Sciatic nerve (tissue), 2 donors: ENCODE data around the gene STAC. TPM values are rescaled to one million over a fixed set of nuclear protein-coding genes. Genes with fewer than 3 reads are reported as not detected.
A peak's percentile ranks its signal among the peaks of the same experiment; 100 is the strongest.
"Not testable (repeated sequence)": the region's sequence is repeated elsewhere in the genome, so short reads cannot be mapped to it uniquely, and the experiment has no call there.

Source experiments
- ATAC-seq: fragments of 200-7000 bp; cut with Tn5 transposase; one replicate; pipeline ENCODE4 v1.9.1; 2020; ENCODE audit warnings: mild to moderate bottlenecking, moderate library complexity
- DNase-seq: peaks from one replicate; pipeline ENCODE4 v3.0.0-alpha.2; 2020; ENCODE audit warnings: low spot score
- intact Hi-C: fragments of 100-400 bp; cut with DNase I; formaldehyde crosslinking; loops from one replicate; pipeline ENCODE4 v1.14.2; 2022
- total RNA-seq: library from RNA; stranded (reverse); fragmentation: NEBNext Ultra II Directional; extraction: Animal tissue kit (Norgen Biotek cat#: 25700); gene quantifications from one replicate; pipeline ENCODE4 v1.2.1, GENCODE V29; 2021
- donor health status: DM: no; HTN: no; CAD: no.
- donor health status: DM: no; HTN: no; CAD: no.

STAC gene
- total RNA-seq, 1 donor from 2014 or later = 4.4 TPM

DNA sequence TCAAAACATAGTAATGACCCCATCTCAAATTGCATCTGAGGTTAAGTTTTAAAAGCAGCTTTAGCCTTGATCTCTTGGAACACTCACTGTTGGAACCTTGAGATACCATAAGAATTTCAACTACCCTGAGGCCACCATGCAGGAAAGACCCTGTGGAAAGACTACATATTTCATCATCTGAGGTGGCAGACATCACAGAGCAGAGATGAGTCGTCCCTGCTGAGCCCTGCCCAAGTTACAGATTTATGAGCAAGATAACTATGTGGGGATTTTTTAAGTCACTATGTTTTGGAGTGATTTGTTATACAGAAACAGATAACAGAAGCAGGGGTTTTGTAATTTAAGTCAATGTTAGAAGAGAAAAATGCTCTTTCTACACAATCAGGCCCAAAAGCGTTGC is 168.4 kb downstream of the STAC start:
- DNase-seq = no peak
- no peak for ATAC-seq
- intact Hi-C loops = no loop called here

DNA sequence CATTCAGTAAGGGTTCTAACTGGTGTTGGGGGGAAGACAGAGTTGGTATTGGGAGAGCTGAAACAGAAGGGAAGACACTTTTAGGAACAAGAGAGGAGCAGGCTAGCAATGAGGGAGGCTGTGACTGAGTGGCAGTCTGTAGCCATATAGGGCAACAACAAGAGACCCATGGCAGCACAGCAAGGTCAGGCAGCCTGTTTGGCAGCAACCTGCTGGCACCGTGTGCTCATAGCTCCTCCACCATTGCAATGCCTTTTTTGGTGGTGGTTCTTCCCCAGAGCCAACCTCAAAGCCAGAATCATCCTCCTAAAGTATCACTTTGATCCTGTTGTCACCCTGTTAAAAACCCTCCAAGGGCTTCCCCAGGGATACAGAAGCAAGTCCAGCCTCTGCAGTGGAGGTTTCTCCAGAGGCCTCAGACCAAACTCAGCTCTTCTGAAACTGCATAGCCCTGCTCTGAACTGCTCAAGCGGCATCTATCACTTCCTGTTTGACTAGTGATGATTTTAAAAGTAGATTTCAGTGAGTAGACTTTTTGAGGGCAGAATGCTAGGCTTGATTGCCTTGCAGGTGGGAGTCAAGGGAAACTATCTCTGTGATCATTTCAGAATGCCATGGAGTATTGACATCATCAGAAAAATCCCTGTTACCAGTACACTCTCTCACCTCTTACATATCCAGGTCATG is 176.9 kb downstream of the STAC start:
- ATAC-seq (no peak), DNase-seq (no peak)
- intact Hi-C loops = no loop called here

DNA sequence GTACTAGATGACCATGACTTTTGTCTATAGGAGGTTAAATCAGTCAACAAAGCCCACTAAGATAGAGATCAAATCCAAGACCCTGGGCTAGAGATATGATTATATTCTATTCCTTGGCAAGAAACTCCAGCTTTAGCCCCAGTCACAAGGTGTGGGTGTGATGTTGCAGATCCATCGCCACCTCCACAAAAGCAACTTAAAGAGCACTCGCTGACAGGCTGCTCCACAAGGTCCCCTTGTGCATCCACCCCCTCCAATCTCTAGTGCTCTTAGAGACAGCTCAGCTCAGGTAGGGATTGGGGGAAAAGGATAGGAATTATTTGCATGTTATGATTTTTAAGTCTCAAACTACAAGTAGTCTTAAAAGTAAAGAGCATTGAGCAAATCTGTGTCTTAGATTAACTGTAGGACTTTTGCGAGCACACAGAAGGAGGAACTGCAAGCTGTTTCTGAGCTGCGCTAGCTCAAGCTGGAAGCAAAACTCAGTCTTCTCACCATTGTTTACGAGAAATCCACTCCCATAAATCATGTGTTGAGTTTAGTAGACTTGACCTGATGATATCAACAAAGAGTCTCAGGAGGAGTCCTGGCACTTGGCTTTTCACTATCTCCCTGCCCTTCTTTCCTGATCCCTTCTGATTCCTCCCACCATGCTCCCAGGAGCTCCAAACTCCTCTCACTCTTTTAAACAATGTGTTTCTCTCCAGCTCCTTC is 177.6 kb downstream of the STAC start:
- intact Hi-C loops = no loop called here
- ATAC-seq (no peak), DNase-seq (no peak)

DNA sequence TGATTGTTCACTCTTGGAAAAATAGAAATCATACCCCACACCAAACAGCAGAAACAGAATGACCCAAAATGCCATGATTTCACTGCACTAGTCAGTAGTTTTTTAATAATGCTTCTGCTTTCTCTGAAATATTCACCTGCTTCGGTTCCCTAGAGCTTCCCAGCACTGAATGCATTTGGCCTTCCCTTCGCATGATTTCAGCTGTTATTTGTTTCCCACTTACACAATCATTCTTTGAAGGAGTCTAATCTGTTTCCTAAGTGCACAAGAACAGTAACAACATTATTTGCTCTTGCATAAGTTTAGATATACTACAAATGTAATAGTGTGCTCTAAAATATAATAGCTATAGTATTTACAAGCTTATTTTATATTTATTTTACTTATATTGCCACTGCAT is 178.7 kb downstream of the STAC start:
- no peak for DNase-seq
- ATAC-seq = no peak
- intact Hi-C loops = no loop called here

DNA sequence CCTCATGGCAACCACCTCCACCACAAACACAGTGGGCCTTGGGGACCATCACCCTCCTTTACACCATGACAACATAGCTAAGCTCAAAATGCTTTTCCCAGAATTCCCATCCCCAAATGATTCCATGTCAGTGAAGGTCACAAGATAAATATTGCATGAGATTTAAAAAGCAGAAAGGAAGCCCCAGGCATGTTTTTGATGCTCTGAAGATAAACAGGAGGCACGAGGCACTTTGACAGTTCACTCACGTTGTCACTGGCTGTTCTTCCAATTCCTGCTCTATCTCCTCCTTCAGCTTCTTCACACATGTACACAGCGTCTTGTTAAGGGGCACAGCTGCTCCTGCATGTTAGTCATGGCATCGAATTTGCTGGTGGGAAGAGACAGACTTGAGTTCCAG is 180.4 kb downstream of the STAC start:
- intact Hi-C loops = no loop called here
- DNase-seq = no peak
- ATAC-seq = no peak

DNA sequence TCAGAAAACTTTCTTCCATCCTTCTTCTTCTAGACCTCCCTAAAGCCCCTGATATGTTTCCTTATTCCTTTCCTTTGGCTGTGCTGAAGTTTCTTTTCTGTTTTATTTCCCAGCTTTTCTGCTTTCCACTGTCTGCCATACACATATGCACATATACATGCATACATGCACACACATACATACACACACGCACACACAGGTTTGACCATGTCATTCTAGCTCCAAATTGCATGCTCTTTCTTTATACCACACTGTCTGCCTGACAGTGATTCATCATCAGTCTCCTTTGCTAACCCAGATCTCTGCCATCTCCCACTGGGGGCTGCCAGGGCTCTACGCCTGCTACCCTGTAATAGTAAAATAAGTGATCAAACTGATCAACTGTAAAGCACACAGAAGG is 181.3 kb downstream of the STAC start:
- intact Hi-C loops = no loop called here
- DNase-seq = no peak
- ATAC-seq = no peak

DNA sequence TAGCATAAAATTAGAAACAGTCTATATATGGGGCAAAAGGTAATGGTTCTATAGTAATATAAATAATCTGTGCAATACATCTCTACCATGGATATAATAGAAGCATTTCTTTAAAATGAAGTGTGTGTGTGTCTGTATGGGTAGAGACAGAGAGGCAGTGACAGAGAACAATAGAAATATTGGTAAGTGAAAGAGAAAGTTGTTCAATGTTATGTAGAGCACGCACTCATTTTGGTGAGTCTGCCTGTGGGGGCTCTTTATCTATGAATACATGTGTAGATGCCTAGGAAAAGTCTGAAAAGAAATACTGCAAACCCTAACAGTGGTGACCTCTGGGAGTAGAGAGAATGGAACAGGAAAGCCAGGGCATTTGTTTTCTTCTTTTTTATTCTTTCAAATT is 182.6 kb downstream of the STAC start:
- intact Hi-C loops = no loop called here
- DNase-seq (no peak), ATAC-seq (no peak)

DNA sequence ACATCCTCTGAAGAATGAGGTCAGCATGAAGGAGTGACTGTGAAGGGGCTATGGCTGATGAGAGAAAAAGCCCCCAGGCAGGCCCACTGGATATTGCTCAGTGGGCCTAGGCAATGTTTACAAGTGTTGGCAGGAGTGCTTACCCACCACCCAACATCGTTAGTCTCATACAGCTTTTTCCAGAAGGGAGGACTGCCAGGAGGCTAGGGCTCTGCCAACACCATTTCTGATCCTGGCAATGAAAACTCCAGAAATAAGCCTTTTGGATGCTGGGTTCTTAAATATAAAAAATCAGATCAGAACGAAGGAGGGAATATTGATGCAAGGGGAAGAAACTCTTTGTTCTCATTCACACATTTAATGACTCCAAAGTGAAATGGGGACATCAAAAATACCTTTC is 194.9 kb downstream of the STAC start:
- DNase-seq = no peak
- ATAC-seq = no peak
- intact Hi-C loops = no loop called here

DNA sequence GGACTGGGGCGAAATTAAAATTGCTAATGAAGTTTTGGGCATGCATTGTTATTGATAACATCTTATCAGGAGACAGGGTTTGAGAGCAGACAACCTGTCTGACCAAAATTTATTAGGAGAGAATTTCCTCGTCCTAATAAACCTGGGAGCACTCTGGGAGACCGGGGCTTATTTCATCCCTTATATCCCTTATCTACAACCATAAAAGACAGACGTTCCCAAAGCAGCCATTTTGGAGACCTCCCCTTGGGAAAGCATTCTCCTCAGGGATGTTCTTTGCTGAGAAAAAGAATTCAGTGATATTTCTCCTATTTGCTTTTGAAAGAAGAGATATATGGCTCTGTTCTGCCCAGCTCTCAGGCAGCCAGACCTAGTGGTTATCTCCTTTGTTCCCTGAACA is 198.1 kb downstream of the STAC start:
- ATAC-seq, DNase-seq, intact Hi-C loops: not testable (repeated sequence)

DNA sequence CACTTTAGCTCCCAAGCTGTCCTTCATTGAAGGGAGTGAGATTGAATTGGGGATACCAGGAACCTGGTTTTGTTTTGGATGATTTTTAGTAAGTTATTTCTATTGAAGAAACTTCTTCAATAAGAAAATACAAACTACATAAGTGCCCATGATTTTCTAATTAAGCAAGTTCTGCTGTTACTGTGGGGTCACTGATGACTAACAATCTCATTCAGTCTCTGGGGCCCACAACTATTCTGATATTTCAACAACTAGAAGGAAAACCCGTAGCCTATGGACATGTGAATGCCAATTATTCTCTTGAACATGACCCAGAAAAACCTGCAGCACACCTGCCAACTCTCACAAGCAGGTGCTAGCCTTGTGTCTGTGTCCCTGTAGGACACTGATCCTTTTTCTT is 199.4 kb downstream of the STAC start:
- DNase-seq (no peak), ATAC-seq (no peak)
- intact Hi-C loops = no loop called here

DNA sequence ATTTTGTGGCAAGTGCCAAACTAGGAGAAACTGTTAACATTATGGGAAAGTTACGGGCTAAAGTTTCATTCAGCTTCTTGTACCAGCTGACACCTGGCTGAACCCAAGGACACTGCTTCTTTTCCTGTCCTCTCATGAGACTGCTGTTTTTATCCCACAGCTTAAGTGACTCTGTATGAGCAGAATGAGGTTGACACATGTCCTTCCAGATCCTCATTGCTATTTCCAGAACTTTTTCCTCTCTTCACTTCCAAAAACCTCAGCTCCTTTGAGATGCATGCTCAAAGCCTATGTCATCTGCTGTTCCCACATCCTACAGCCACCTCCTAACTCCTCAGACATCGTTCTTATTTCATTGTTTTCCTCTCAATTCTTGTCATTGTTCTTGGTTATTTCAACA is 200.4 kb downstream of the STAC start:
- DNase-seq (no peak), ATAC-seq (no peak)
- intact Hi-C loops = no loop called here

DNA sequence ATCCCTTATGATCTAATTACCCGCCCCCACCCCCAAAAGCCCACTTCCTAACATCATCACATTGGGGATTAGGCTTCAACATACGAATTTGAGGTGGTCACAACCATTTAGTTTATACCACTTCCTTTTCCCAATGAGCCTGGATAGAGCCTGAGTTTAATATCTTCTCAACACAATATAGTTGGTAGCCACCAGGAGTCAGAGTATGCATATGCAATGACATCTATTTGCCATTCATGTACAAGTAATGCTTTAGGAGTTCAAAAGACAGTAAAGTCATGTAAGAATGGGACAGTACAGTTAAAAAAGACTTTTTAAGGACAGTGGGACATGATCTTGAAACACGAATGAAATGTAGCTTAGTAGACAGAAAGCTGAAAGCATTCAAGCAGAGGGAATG is 211.7 kb downstream of the STAC start:
- intact Hi-C loops = no loop called here

DNA sequence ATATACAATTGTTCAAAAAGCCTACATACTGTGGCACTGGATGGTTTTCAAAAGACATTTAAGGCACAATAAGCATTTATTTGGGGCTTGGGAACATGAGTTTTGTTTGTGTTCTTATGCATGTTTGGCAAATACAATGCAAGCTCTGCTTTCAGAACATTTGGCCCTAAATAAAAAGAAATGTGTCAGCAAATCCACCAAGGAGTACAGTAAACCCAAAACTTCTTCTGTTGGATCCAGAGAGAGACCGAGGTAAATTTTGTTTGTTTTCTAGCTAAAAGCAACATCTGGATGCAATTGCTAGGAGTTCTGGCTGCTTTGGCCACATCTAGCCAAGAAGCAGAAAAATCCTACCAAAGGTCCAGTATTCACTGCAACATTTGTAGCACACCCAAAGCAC is 215.2 kb downstream of the STAC start:
- DNase-seq (no peak), ATAC-seq (peak; percentile 44)
- intact Hi-C loops = no loop called here

More for the DNA sequence above, 211.7 kb downstream of the STAC start:
- DNase-seq = no peak
- ATAC-seq = no peak

DNA sequence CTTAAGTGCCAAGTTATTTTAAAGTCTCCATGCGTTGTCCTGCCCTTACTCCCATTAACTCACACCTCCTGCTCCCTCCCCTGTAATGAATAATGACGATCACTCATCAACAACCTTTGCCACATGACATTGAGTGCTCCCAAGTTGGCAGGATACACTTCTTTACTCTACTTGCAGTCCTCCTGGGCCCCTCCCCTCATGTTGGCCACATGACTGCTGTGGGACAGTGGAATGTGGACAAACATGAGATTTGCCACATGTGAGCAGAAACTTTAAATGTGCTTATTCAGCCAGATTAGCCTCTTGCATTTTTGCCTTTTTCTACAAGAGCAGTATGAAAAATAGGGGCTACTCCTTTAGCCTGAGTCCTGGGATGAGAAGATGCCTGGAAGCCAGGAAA is 216.1 kb downstream of the STAC start:
- peak; percentile 55 for ATAC-seq
- no peak for DNase-seq
- intact Hi-C loops = no loop called here

DNA sequence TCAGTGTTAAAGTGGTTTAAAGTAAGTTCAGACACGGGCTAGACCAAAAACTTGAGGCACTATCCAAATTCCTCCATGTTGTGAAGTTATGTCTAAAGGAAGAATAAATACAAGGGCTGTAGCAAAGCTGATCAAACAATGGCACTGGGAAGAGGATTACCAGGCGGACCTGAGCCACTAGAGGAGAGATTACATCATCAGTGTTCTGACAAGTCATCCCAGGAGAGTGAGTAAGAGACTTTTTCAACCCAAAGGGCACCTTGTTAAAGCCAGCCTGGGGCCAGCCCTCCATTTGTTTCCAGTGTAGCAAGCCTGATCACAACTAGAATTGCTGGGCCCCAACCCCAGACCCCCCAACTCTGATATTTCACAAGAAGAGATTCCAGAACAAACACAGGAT is 217.1 kb downstream of the STAC start:
- intact Hi-C loops = no loop called here
- ATAC-seq = no peak

More for the DNA sequence above, 217.1 kb downstream of the STAC start:
- DNase-seq = no peak
